GM23338 (cell line): Measurements from ENCODE around the gene STXBP5.

ENCODE experiments used
- CTCF ChIP-seq, 2 experiments: fragments of 200-600 bp in 1 of 2; sonication (generic) in 1 of 2; conservative IDR thresholded peaks; 2 replicates each; pipeline versions ENCODE4 v1.5.1 to v1.6.1; 2016 to 2017; ENCODE audit warnings: antibody characterized with exemption in 2 of 2, low read depth in 2 of 2, mild to moderate bottlenecking in 2 of 2, moderate library complexity in 1 of 2
- EZH2 ChIP-seq: fragments of 200-600 bp; sonication (generic); IDR thresholded peaks from one replicate; pipeline ENCODE4 v1.8.0; 2017; ENCODE audit warnings: antibody characterized with exemption, mild to moderate bottlenecking, low read depth; ENCODE audit not compliant: unreplicated experiment
- EZH2phosphoT487 ChIP-seq: fragments of 200-600 bp; sonication (generic); IDR thresholded peaks from one replicate; pipeline ENCODE4 v1.8.1; 2018; ENCODE audit warnings: antibody characterized with exemption; ENCODE audit not compliant: unreplicated experiment
- NANOG ChIP-seq: IDR thresholded peaks from 2 replicates; pipeline ENCODE4 v1.6.1; 2016; ENCODE audit warnings: antibody characterized with exemption, borderline replicate concordance
- POLR2AphosphoS5 ChIP-seq: IDR thresholded peaks from 2 replicates; pipeline ENCODE4 v1.6.1; 2016; ENCODE audit warnings: antibody characterized with exemption, low read depth
- STAT1 ChIP-seq: IDR thresholded peaks from one replicate; pipeline ENCODE4 v1.6.1; 2016; ENCODE audit warnings: antibody characterized with exemption; ENCODE audit not compliant: unreplicated experiment

DNA sequence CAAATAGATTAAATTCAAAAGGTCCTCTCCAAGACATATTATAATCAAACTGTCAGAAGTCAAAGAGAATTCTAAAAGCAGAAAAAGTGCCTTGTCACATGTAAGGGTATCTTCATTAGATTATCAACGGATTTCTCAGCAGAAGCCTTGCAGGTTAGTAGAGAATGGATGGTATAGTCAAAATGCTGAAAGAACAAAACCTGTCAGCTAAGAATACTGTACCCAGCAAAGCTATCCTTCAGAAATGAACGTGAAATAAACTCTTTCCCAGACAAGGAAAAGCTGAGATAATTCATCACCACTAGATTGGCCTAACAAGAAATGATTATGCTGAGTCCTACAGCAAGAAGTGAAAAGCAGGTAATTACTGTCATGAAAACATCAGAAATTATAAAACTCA lies 92.9 kb downstream of the STXBP5 start:
- TF ChIP-seq EZH2 (no peak), POLR2AphosphoS5 (no peak), CTCF (conservative IDR thresholded peaks at IDR 0.05; ENCODE audit: low read depth in 2 of 2) (no peak), EZH2phosphoT487 (no peak), STAT1 (no peak), NANOG (no peak)
